CD4-positive, alpha-beta T cell (primary cell): ENCODE measurements around the gene GFOD1. TPM values are rescaled to one million over a fixed set of nuclear protein-coding genes. Genes with fewer than 3 reads are reported as not detected.

Experiments
- ATAC-seq: fragments of 200-7000 bp; cut with Tn5 transposase; one replicate; pipeline ENCODE4 v1.10.0; 2022; ENCODE audit warnings: mild to moderate bottlenecking; ENCODE audit not compliant: poor library complexity
- CTCF ChIA-PET: fragments of 350-600 bp; sonication (Branson Sonifier 250); formaldehyde crosslinking; loops from one replicate; lab custom pipeline; 2021; ENCODE audit warnings: antibody characterized with exemption, inconsistent platforms; lab: Charles Lee
- POLR2A ChIA-PET: fragments of 350-600 bp; sonication (Branson Sonifier 250); formaldehyde crosslinking; loops from one replicate; lab custom pipeline; 2021; ENCODE audit warnings: antibody characterized with exemption, inconsistent platforms; lab: Charles Lee
- DNase-seq, 14 experiments: peaks; one replicate each; pipeline ENCODE4 v3.0.0-alpha.2; 2013 to 2020; ENCODE audit warnings: mixed read lengths in 2 of 14
- H3K27ac ChIP-seq, 2 donors: one replicate each; pipeline versions ENCODE4 v1.5.1 to v1.7.0; 2013; ENCODE audit warnings: low read length in 2 of 2, low read depth in 1 of 2, mild to moderate bottlenecking in 1 of 2
- H3K27me3 ChIP-seq, 2 experiments: 1 replicate in 1 of 2; 2 replicates in 1 of 2; pipeline versions ENCODE4 v1.6.1 to v1.7.0; 2013; ENCODE audit warnings: low read length in 2 of 2, control low read depth in 1 of 2, mild to moderate bottlenecking in 1 of 2, moderate library complexity in 1 of 2; ENCODE audit not compliant: insufficient read depth in 2 of 2, control insufficient read depth in 1 of 2
- H3K36me3 ChIP-seq: one replicate; pipeline ENCODE4 v1.6.1; 2013; ENCODE audit warnings: low read length, control low read depth; ENCODE audit not compliant: insufficient read depth
- H3K4me1 ChIP-seq: one replicate; pipeline ENCODE4 v1.6.1; 2013; ENCODE audit warnings: low read length, control low read depth; ENCODE audit not compliant: insufficient read depth
- H3K4me3 ChIP-seq: one replicate; pipeline ENCODE4 v1.5.1; 2013; ENCODE audit warnings: mild to moderate bottlenecking, low read length, moderate library complexity
- H3K9me3 ChIP-seq, 2 experiments: 1 replicate in 1 of 2; 2 replicates in 1 of 2; pipeline versions ENCODE4 v1.6.1 to v1.7.0; 2013; ENCODE audit warnings: low read length in 2 of 2, mild to moderate bottlenecking in 2 of 2, control low read depth in 1 of 2, moderate library complexity in 1 of 2; ENCODE audit not compliant: control insufficient read depth in 1 of 2, insufficient read depth in 1 of 2
- H3K27ac Mint-ChIP-seq: one replicate; pipeline ENCODE4 v1.8.0; 2020; ENCODE audit warnings: mixed read lengths
- H3K27me3 Mint-ChIP-seq: one replicate; pipeline ENCODE4 v1.8.0; 2021; ENCODE audit warnings: mixed read lengths
- H3K36me3 Mint-ChIP-seq: one replicate; pipeline ENCODE4 v1.8.0; 2021; ENCODE audit warnings: low read depth, mixed read lengths
- H3K4me1 Mint-ChIP-seq: one replicate; pipeline ENCODE4 v1.8.0; 2021; ENCODE audit warnings: low read depth, mixed read lengths
- H3K4me3 Mint-ChIP-seq: one replicate; pipeline ENCODE4 v1.8.0; 2020; ENCODE audit warnings: mild to moderate bottlenecking, mixed read lengths
- H3K9me3 Mint-ChIP-seq: one replicate; pipeline ENCODE4 v1.8.0; 2020; ENCODE audit warnings: mixed read lengths
- intact Hi-C, 2 experiments: fragments of 100-400 bp; cut with DNase I in 1 of 2; cut with micrococcal nuclease in 1 of 2; formaldehyde crosslinking; loops; one replicate each; pipeline versions ENCODE4 v1.15.1 to v1.9.0; 2023 to 2025; cut with DNase I, micrococcal nuclease
- total RNA-seq, 174 experiments: library from RNA in 2 of 174; stranded (reverse) in 2 of 174; gene quantifications; one replicate each; pipeline ENCODE4 v1.2.3 and lab custom pipeline; 2021 to 2026
- TF ChIP-seq, protein P1 (sequence below): fragments of 200-600 bp; IDR thresholded peaks from one replicate; pipeline ENCODE4 v1.8.0; 2022; ENCODE audit warnings: antibody characterized with exemption, mild to moderate bottlenecking

The GFOD1 gene
- total RNA-seq, 2 experiments from 2014 or later: 1.3 to 2.0 TPM

DNA sequence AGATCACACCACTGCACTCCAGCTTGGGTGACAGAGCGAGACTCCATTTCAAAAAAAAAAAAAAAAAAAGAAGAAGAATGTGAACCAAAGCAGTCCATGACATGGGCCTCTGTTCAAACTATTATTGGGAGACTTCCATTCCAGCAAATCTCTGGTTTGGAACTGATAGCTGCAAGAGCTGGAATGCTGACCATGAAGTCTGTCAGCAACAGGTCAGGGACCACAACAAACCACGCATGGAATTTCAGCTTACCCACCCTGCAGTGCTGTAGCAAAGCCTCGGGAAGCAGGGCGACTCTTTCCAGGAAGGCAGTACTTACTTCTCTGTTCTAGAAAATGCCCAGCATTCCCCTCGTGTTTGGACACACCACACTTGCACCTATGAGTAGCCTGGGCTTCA lies 125.0 kb downstream of the GFOD1 start:
- CTCF ChIA-PET: interaction anchor here (0.7 kb wide), 1 partner anchor 48 kb away, joined by 3 read pairs; no protein-coding TSS in a partner anchor

GRCh38 chr6:13360671-13361540 lies 126.5 kb downstream of the GFOD1 start:
- ChIA-PET POLR2A (no interaction called here), CTCF (no interaction called here)
- Mint-ChIP-seq H3K36me3 (no peaks in the 10 kb centered on the region), H3K9me3 (no peaks in the 10 kb centered on the region), H3K4me1 (peaks cover 16% of the 10 kb centered on the region), H3K4me3 (no peak overlapping the region), H3K27ac (no peak overlapping the region), H3K27me3 (no peaks in the 10 kb centered on the region)
- intact Hi-C loops: no loop called here
- Histone ChIP-seq H3K27ac (no peak overlapping the region), H3K9me3 (peaks cover 0 to 5% of the 10 kb centered on the region in 2 experiments), H3K27me3 (no peaks in the 10 kb centered on the region), H3K36me3 (no peaks in the 10 kb centered on the region), H3K4me1 (peaks cover 8% of the 10 kb centered on the region), H3K4me3 (no peak overlapping the region)
- TF ChIP-seq, protein P1, sequence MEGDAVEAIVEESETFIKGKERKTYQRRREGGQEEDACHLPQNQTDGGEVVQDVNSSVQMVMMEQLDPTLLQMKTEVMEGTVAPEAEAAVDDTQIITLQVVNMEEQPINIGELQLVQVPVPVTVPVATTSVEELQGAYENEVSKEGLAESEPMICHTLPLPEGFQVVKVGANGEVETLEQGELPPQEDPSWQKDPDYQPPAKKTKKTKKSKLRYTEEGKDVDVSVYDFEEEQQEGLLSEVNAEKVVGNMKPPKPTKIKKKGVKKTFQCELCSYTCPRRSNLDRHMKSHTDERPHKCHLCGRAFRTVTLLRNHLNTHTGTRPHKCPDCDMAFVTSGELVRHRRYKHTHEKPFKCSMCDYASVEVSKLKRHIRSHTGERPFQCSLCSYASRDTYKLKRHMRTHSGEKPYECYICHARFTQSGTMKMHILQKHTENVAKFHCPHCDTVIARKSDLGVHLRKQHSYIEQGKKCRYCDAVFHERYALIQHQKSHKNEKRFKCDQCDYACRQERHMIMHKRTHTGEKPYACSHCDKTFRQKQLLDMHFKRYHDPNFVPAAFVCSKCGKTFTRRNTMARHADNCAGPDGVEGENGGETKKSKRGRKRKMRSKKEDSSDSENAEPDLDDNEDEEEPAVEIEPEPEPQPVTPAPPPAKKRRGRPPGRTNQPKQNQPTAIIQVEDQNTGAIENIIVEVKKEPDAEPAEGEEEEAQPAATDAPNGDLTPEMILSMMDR: no peak
- ATAC-seq (no peak), DNase-seq (no peak)

More for the DNA sequence above, 125.0 kb downstream of the GFOD1 start:
- no peaks in the 10 kb centered on the region for H3K27me3 Mint-ChIP-seq
- Histone ChIP-seq H3K4me1 (peaks cover 2% of the 10 kb centered on the region), H3K9me3 (peaks cover 0 to 5% of the 10 kb centered on the region in 2 experiments), H3K27me3 (no peaks in the 10 kb centered on the region), H3K27ac (no peak overlapping the region), H3K36me3 (no peaks in the 10 kb centered on the region), H3K4me3 (no peak overlapping the region)
- intact Hi-C loops: no loop called here
- TF ChIP-seq, protein P1: no peak
- H3K9me3 Mint-ChIP-seq: no peaks in the 10 kb centered on the region
- POLR2A ChIA-PET: no interaction called here
- ATAC-seq (no peak), DNase-seq (no peak)
- H3K4me3 Mint-ChIP-seq: no peak overlapping the region
- peaks cover 3% of the 10 kb centered on the region for H3K4me1 Mint-ChIP-seq
- H3K27ac Mint-ChIP-seq: no peak overlapping the region
- H3K36me3 Mint-ChIP-seq: no peaks in the 10 kb centered on the region

- no peak overlapping the region for H3K4me3 ChIP-seq
- Mint-ChIP-seq H3K27ac (no peak overlapping the region), H3K9me3 (no peaks in the 10 kb centered on the region), H3K4me1 (peaks cover 32% of the 10 kb centered on the region), H3K36me3 (no peaks in the 10 kb centered on the region), H3K4me3 (no peak overlapping the region), H3K27me3 (no peaks in the 10 kb centered on the region)
- H3K4me1 ChIP-seq: peaks cover 24% of the 10 kb centered on the region
- no peak overlapping the region for H3K27ac ChIP-seq
- H3K36me3 ChIP-seq: no peaks in the 10 kb centered on the region
- no peaks in the 10 kb centered on the region for H3K27me3 ChIP-seq
- ATAC-seq: no peak
- no peaks in the 10 kb centered on the region for H3K9me3 ChIP-seq
- TF ChIP-seq, protein P1: no peak
- ChIA-PET POLR2A (no interaction called here), CTCF (no interaction called here)
- intact Hi-C loops: no loop called here
- no peak for DNase-seq
These were observed 128.1 kb downstream of the GFOD1 start for GRCh38 chr6:13359287-13359686.
